Measurements from ENCODE around the gene CREBL2. TPM values are rescaled to one million over a fixed set of nuclear protein-coding genes. Genes with fewer than 3 reads are reported as not detected.

The CREBL2 gene
- total and polyA plus RNA-seq, 10 of the 15 experiments (the other 5 are each of a cell fraction or from before 2014, with no cell fraction given) = 4.6 to 19.1 (median 13.5) TPM

DNA sequence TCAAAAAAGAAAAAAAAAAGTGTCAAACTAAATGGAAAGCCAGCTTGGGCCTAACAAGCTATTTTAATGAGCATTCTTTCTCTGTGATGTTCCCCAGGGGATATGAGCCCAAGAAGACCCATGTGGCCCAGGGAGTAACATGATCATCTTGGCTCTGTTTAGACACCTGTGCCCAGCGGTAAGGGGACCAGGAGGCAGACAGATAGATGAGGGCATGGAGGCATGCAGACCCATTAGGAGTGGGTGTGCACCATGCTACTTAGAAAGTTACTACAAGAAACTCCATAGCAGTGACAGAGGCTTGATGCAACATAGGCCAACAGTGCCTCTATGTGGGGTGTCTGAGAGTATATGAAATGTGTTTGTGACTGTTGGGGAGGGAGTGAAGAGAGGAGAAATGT, 3.1 kb upstream of the CREBL2 start (continued):
- TF ChIP-seq, protein P1, sequence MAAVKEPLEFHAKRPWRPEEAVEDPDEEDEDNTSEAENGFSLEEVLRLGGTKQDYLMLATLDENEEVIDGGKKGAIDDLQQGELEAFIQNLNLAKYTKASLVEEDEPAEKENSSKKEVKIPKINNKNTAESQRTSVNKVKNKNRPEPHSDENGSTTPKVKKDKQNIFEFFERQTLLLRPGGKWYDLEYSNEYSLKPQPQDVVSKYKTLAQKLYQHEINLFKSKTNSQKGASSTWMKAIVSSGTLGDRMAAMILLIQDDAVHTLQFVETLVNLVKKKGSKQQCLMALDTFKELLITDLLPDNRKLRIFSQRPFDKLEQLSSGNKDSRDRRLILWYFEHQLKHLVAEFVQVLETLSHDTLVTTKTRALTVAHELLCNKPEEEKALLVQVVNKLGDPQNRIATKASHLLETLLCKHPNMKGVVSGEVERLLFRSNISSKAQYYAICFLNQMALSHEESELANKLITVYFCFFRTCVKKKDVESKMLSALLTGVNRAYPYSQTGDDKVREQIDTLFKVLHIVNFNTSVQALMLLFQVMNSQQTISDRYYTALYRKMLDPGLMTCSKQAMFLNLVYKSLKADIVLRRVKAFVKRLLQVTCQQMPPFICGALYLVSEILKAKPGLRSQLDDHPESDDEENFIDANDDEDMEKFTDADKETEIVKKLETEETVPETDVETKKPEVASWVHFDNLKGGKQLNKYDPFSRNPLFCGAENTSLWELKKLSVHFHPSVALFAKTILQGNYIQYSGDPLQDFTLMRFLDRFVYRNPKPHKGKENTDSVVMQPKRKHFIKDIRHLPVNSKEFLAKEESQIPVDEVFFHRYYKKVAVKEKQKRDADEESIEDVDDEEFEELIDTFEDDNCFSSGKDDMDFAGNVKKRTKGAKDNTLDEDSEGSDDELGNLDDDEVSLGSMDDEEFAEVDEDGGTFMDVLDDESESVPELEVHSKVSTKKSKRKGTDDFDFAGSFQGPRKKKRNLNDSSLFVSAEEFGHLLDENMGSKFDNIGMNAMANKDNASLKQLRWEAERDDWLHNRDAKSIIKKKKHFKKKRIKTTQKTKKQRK (IDR thresholded peaks at IDR 0.05; ENCODE audit: low read depth, low read length) = no peak
- TF ChIP-seq GATAD2B (conservative IDR thresholded peaks at IDR 0.05; ENCODE audit: low read depth) = no peak
- TF ChIP-seq, protein P2, sequence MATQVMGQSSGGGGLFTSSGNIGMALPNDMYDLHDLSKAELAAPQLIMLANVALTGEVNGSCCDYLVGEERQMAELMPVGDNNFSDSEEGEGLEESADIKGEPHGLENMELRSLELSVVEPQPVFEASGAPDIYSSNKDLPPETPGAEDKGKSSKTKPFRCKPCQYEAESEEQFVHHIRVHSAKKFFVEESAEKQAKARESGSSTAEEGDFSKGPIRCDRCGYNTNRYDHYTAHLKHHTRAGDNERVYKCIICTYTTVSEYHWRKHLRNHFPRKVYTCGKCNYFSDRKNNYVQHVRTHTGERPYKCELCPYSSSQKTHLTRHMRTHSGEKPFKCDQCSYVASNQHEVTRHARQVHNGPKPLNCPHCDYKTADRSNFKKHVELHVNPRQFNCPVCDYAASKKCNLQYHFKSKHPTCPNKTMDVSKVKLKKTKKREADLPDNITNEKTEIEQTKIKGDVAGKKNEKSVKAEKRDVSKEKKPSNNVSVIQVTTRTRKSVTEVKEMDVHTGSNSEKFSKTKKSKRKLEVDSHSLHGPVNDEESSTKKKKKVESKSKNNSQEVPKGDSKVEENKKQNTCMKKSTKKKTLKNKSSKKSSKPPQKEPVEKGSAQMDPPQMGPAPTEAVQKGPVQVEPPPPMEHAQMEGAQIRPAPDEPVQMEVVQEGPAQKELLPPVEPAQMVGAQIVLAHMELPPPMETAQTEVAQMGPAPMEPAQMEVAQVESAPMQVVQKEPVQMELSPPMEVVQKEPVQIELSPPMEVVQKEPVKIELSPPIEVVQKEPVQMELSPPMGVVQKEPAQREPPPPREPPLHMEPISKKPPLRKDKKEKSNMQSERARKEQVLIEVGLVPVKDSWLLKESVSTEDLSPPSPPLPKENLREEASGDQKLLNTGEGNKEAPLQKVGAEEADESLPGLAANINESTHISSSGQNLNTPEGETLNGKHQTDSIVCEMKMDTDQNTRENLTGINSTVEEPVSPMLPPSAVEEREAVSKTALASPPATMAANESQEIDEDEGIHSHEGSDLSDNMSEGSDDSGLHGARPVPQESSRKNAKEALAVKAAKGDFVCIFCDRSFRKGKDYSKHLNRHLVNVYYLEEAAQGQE (IDR thresholded peaks at IDR 0.05; ENCODE audit: low read depth, low read length) = no peak
- TF ChIP-seq NR2C1 (IDR thresholded peaks at IDR 0.05) = no peak
- TF ChIP-seq NBN (IDR thresholded peaks at IDR 0.05) = 0 out of 2 replicates have a peak, but pooled peaks have one; percentile 79
- peak; percentile 31 for TF ChIP-seq RELA (IDR thresholded peaks at IDR 0.05; ENCODE audit: borderline replicate concordance, partially characterized antibody)
- TF ChIP-seq IKZF2 (IDR thresholded peaks at IDR 0.05) = peak in 1 of 2 experiments; percentile 26; a peak in 1 of 4 replicates
- TF ChIP-seq MTA2 (IDR thresholded peaks at IDR 0.05; ENCODE audit: low read depth) = peak; percentile 81
- TF ChIP-seq IRF4 (IDR thresholded peaks at IDR 0.05; ENCODE audit: low read depth, low read length) = 0 out of 2 replicates have a peak, but pooled peaks have one; percentile 9
- 0 out of 2 replicates have a peak, but pooled peaks have one; percentile 25 for TF ChIP-seq IKZF1 (conservative IDR thresholded peaks at IDR 0.05)
- TF ChIP-seq MEF2B (IDR thresholded peaks at IDR 0.05; ENCODE audit: partially characterized antibody, poor library complexity, severe bottlenecking) = peak; percentile 91
- TF ChIP-seq, protein P3, sequence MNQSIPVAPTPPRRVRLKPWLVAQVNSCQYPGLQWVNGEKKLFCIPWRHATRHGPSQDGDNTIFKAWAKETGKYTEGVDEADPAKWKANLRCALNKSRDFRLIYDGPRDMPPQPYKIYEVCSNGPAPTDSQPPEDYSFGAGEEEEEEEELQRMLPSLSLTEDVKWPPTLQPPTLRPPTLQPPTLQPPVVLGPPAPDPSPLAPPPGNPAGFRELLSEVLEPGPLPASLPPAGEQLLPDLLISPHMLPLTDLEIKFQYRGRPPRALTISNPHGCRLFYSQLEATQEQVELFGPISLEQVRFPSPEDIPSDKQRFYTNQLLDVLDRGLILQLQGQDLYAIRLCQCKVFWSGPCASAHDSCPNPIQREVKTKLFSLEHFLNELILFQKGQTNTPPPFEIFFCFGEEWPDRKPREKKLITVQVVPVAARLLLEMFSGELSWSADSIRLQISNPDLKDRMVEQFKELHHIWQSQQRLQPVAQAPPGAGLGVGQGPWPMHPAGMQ (IDR thresholded peaks at IDR 0.05; ENCODE audit: borderline replicate concordance) = no peak
- peak; percentile 27; the same call in 1 of the 2 replicates for TF ChIP-seq BCL11A (IDR thresholded peaks at IDR 0.05; ENCODE audit: low read depth, low read length)
- peak; percentile 23; the same call in 1 of the 2 replicates for TF ChIP-seq SMARCA5 (IDR thresholded peaks at IDR 0.05)
- TF ChIP-seq, protein P4, sequence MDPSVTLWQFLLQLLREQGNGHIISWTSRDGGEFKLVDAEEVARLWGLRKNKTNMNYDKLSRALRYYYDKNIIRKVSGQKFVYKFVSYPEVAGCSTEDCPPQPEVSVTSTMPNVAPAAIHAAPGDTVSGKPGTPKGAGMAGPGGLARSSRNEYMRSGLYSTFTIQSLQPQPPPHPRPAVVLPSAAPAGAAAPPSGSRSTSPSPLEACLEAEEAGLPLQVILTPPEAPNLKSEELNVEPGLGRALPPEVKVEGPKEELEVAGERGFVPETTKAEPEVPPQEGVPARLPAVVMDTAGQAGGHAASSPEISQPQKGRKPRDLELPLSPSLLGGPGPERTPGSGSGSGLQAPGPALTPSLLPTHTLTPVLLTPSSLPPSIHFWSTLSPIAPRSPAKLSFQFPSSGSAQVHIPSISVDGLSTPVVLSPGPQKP (IDR thresholded peaks at IDR 0.05; ENCODE audit: low read depth, low read length) = no peak
- TF ChIP-seq RAD21 (IDR thresholded peaks at IDR 0.05; ENCODE audit: insufficient read depth, low read depth, low read length) = peak; percentile 92
- TF ChIP-seq, protein P5, sequence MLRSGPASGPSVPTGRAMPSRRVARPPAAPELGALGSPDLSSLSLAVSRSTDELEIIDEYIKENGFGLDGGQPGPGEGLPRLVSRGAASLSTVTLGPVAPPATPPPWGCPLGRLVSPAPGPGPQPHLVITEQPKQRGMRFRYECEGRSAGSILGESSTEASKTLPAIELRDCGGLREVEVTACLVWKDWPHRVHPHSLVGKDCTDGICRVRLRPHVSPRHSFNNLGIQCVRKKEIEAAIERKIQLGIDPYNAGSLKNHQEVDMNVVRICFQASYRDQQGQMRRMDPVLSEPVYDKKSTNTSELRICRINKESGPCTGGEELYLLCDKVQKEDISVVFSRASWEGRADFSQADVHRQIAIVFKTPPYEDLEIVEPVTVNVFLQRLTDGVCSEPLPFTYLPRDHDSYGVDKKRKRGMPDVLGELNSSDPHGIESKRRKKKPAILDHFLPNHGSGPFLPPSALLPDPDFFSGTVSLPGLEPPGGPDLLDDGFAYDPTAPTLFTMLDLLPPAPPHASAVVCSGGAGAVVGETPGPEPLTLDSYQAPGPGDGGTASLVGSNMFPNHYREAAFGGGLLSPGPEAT (IDR thresholded peaks at IDR 0.05; ENCODE audit: low read depth) = 0 out of 2 replicates have a peak, but pooled peaks have one; percentile 38
- 0 out of 2 replicates have a peak, but pooled peaks have one; percentile 31 for TF ChIP-seq YY1 (IDR thresholded peaks at IDR 0.05; ENCODE audit: low read depth, low read length)
- TF ChIP-seq SMC3 (IDR thresholded peaks at IDR 0.05; ENCODE audit: borderline replicate concordance, low read length) = peak; percentile 82; the same call in 1 of the 2 replicates

Measured in GM12878 (cell line).